Keratinocyte (primary cell): ENCODE data around the gene TDRD10.

Experiments used
- EZH2 ChIP-seq: IDR thresholded peaks from one replicate; pipeline ENCODE4 v1.6.1; 2012; ENCODE audit warnings: inconsistent platforms, mild to moderate bottlenecking, low read length, moderate library complexity
- TF ChIP-seq, protein P1 (sequence below), 3 experiments: IDR thresholded peaks in 1 of 3; conservative IDR thresholded peaks in 1 of 3; optimal IDR thresholded peaks in 1 of 3; 2 replicates in 2 of 3; 3 replicates in 1 of 3; pipeline versions ENCODE3 to v1.5.1; 2011; ENCODE audit warnings: low read length in 3 of 3, mild to moderate bottlenecking in 3 of 3, moderate library complexity in 2 of 3, control low read depth in 1 of 3, inconsistent platforms in 1 of 3; ENCODE audit not compliant: insufficient read depth in 2 of 3; ENCODE audit errors: extremely low read depth in 1 of 3

DNA sequence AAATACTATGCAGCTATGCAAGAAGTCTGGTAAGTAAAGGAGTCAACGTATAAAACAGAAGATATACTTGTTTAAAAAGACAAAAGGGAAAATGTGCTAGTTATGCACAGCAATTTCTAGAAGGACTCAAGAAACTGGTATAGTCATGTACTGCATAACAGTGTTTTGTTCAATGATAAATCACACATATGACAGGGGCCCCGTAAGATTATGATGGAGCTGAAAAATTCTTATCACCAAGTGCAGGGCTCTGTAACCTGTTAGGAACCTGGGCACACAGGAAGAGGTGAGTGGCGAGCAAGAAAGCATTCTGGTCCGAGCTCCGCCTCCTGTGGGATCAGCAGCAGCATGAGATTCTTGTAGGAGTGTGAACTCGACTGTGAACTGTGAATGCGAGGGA, 92.8 kb downstream of the TDRD10 start:
- TF ChIP-seq, protein P1, sequence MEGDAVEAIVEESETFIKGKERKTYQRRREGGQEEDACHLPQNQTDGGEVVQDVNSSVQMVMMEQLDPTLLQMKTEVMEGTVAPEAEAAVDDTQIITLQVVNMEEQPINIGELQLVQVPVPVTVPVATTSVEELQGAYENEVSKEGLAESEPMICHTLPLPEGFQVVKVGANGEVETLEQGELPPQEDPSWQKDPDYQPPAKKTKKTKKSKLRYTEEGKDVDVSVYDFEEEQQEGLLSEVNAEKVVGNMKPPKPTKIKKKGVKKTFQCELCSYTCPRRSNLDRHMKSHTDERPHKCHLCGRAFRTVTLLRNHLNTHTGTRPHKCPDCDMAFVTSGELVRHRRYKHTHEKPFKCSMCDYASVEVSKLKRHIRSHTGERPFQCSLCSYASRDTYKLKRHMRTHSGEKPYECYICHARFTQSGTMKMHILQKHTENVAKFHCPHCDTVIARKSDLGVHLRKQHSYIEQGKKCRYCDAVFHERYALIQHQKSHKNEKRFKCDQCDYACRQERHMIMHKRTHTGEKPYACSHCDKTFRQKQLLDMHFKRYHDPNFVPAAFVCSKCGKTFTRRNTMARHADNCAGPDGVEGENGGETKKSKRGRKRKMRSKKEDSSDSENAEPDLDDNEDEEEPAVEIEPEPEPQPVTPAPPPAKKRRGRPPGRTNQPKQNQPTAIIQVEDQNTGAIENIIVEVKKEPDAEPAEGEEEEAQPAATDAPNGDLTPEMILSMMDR (optimal IDR thresholded peaks at IDR 0.05 in 1 of 3, IDR thresholded peaks at IDR 0.05 in 1 of 3, conservative IDR thresholded peaks at IDR 0.05 in 1 of 3; ENCODE audit: extremely low read depth in 1 of 3, insufficient read depth in 2 of 3, low read length in 3 of 3), result no peak
- no peak for TF ChIP-seq EZH2
